ENCODE measurements around the gene SLC39A10. TPM values are rescaled to one million over a fixed set of nuclear protein-coding genes. Genes with fewer than 3 reads are reported as not detected.

The SLC39A10 gene
- total and polyA plus RNA-seq, 10 of the 15 experiments (the other 5 are each of a cell fraction or from before 2014, with no cell fraction given) = 2.0 to 23.6 (median 7.9) TPM

GRCh38 chr2:195657634-195658540 is 861 bp downstream of the SLC39A10 start (continued):
- TF ChIP-seq RCOR1 (conservative IDR thresholded peaks at IDR 0.05; ENCODE audit: low read depth, low read length) = 0 out of 2 replicates have a peak, but pooled peaks have one; percentile 6
- 0 out of 2 replicates have a peak, but pooled peaks have one; percentile 53 for TF ChIP-seq NBN (IDR thresholded peaks at IDR 0.05)
- TF ChIP-seq IRF3 (IDR thresholded peaks at IDR 0.05) = no peak
- no peak for TF ChIP-seq SP1 (IDR thresholded peaks at IDR 0.05; ENCODE audit: low read depth, low read length)
- TF ChIP-seq POLR2AphosphoS5 (IDR thresholded peaks at IDR 0.05; ENCODE audit: low read length) = peak; percentile 82
- no peak for TF ChIP-seq ZNF622 (IDR thresholded peaks at IDR 0.05)
- no peak for TF ChIP-seq BCLAF1 (IDR thresholded peaks at IDR 0.05)
- no peak for TF ChIP-seq JUND (IDR thresholded peaks at IDR 0.05; ENCODE audit: low read depth, low read length)
- no peak for TF ChIP-seq CBFB (IDR thresholded peaks at IDR 0.05; ENCODE audit: low read depth)
- no peak for TF ChIP-seq CUX1 (IDR thresholded peaks at IDR 0.05; ENCODE audit: insufficient replicate concordance, low read depth, low read length)
- TF ChIP-seq MEF2A (IDR thresholded peaks at IDR 0.05; ENCODE audit: insufficient read depth, low read depth, low read length) = no peak
- TF ChIP-seq BHLHE40 (IDR thresholded peaks at IDR 0.05; ENCODE audit: borderline replicate concordance in 1 of 2, low read depth in 2 of 2, low read length in 1 of 2) = peak; percentile 66 to 78
- 0 out of 2 replicates have a peak, but pooled peaks have one; percentile 53 for TF ChIP-seq CHD1 (IDR thresholded peaks at IDR 0.05; ENCODE audit: low read depth, low read length)
- peak; percentile 36; the same call in 1 of the 2 replicates for TF ChIP-seq HDGF (IDR thresholded peaks at IDR 0.05)
- TF ChIP-seq ZZZ3 (IDR thresholded peaks at IDR 0.05; ENCODE audit: control insufficient read depth, insufficient read length, low read depth) = no peak
- TF ChIP-seq RAD21 (IDR thresholded peaks at IDR 0.05; ENCODE audit: insufficient read depth, low read depth, low read length) = no peak
- TF ChIP-seq KLF5 (IDR thresholded peaks at IDR 0.05; ENCODE audit: partially characterized antibody) = no peak
- TF ChIP-seq WRNIP1 (IDR thresholded peaks at IDR 0.05; ENCODE audit: borderline replicate concordance, low read depth, low read length) = peak; percentile 87; the same call in 1 of the 2 replicates
- TF ChIP-seq MYB (IDR thresholded peaks at IDR 0.05; ENCODE audit: borderline replicate concordance, low read depth, low read length) = no peak
- TF ChIP-seq CBX3 (IDR thresholded peaks at IDR 0.05; ENCODE audit: borderline replicate concordance, low read depth) = no peak
- TF ChIP-seq FOXK2 (IDR thresholded peaks at IDR 0.05) = no peak
- TF ChIP-seq SMAD1 (IDR thresholded peaks at IDR 0.05; ENCODE audit: low read depth, partially characterized antibody) = no peak

Measured in GM12878 (cell line).